ENCODE data around the gene ARHGAP28.

DNA sequence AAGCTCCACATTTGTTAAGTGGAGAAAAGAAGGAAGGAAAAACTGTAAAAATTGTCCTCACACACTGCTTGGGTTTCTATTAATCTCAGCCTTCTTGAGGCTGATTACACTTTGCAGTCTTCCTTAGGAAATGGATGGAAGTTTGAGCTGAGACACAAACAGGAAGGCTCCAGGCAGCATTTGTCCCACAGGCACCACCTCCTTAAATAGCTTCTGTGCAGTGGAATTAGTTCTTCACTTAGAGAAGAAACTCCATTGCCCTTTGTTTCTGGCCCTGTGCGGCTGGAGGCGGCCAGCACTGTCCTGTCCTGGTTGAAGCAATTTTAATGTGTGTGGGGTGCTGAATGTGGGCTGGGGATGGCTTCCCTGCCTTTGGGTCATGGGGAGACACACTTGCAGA lies 44.3 kb downstream of the ARHGAP28 start:
- TF ChIP-seq, protein P1, sequence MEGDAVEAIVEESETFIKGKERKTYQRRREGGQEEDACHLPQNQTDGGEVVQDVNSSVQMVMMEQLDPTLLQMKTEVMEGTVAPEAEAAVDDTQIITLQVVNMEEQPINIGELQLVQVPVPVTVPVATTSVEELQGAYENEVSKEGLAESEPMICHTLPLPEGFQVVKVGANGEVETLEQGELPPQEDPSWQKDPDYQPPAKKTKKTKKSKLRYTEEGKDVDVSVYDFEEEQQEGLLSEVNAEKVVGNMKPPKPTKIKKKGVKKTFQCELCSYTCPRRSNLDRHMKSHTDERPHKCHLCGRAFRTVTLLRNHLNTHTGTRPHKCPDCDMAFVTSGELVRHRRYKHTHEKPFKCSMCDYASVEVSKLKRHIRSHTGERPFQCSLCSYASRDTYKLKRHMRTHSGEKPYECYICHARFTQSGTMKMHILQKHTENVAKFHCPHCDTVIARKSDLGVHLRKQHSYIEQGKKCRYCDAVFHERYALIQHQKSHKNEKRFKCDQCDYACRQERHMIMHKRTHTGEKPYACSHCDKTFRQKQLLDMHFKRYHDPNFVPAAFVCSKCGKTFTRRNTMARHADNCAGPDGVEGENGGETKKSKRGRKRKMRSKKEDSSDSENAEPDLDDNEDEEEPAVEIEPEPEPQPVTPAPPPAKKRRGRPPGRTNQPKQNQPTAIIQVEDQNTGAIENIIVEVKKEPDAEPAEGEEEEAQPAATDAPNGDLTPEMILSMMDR (IDR thresholded peaks at IDR 0.05): no peak
- no peak for TF ChIP-seq ZFX (IDR thresholded peaks at IDR 0.05; ENCODE audit: borderline replicate concordance)

All from 22Rv1 (cell line).